ENCODE measurements around the gene G0S2. TPM values are rescaled to one million over a fixed set of nuclear protein-coding genes. Genes with fewer than 3 reads are reported as not detected.
A peak's percentile ranks its signal among the peaks of the same experiment; 100 is the strongest.

Gene G0S2
- total and polyA plus RNA-seq, 2 of the 4 experiments (the other 2 are of a cell fraction) = 0.36 to 0.53 TPM

DNA sequence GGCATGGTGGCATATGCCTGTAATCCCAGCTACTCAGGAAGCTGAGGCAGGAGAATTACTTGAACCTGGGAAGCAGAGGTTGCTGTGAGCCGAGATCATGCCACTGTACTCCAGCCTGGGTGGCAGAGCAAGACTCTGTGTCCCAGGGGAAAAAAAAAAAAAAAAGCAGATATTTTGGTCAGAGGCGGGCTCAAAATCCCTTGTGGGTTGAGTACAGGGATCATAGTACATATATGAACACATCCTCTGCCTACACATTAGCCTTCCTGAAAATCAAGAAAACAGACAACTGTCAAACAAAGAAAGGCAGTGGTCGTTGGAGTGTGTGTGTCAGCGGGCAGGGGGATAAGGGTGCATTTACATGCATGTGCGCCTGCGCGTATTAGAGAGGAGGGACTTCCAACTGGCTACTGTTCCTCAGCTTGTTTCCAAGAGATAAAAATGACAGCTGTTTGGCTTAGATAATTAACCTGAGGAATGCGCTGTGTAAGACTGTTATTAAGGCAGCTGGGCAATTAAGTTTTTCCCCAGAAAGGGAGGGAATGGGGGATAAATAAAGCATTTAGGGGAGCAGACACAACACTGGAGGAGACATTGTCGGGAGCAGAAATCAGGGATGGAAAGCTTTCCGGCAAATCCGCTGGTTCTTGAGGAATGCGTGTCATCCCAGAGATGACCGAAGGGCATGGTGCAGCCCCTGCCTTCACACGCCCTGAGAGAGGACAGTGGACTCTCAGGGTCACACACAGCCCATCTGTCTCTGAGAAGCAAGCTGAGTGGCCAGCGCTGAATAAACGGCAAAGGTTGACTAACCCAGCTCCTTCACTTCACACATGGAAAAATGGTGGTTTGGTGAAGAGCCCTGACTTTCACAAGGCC, 29.4 kb upstream of the G0S2 start:
- H3K23ac ChIP-seq (ENCODE audit: low read depth, low read length) = no peak overlapping the region
- in situ Hi-C loops (cut with MboI; ENCODE audit: low sequenced_read_pairs) (no loop called here), dilution Hi-C loops (cut with HindIII; ENCODE audit: low sequenced_read_pairs, unreplicated experiment) (no loop called here), intact Hi-C loops (cut with micrococcal nuclease) (loop anchor here (1.0 to 5.0 kb wide), 2 partner anchors 47 to 101 kb away; no protein-coding TSS in a partner anchor)
- H2AFZ ChIP-seq (replicated peaks; ENCODE audit: low read length, poor library complexity) = peak overlapping the region; percentile 46
- H3K4me1 ChIP-seq (ENCODE audit: control insufficient read depth, insufficient read depth, low read length) = peaks cover 33% of the 10 kb centered on the region
- no peak overlapping the region for H3K14ac ChIP-seq (replicated peaks; ENCODE audit: low read depth, low read length)
- H3K27ac ChIP-seq (ENCODE audit: insufficient read depth, low read length) = no peak overlapping the region
- no peaks in the 10 kb centered on the region for H3K9me3 ChIP-seq (ENCODE audit: control insufficient read depth, insufficient read depth, low read length)
- H2AK5ac ChIP-seq (ENCODE audit: low read depth, low read length) = no peak overlapping the region
- H4K20me1 ChIP-seq (ENCODE audit: insufficient read depth, low read length) = no peaks in the 10 kb centered on the region
- H3K36me3 ChIP-seq (ENCODE audit: control insufficient read depth, insufficient read depth, low read length) = no peaks in the 10 kb centered on the region
- no peak overlapping the region for H3K56ac ChIP-seq (ENCODE audit: extremely low read depth, insufficient read depth, low read length)
- H3K4me2 ChIP-seq (ENCODE audit: low read depth, low read length) = no peak overlapping the region
- H4K91ac ChIP-seq (ENCODE audit: insufficient read depth, low read depth, low read length) = no peak overlapping the region
- no peak overlapping the region; the same call in 2 of the 3 replicates for H2BK15ac ChIP-seq (ENCODE audit: low read depth, low read length)
- no peak for ATAC-seq (ENCODE audit: low read depth)
- no peak overlapping the region for H3K4me3 ChIP-seq (ENCODE audit: insufficient read depth, low read depth, low read length)
- TF ChIP-seq MAZ (IDR thresholded peaks at IDR 0.05; ENCODE audit: borderline replicate concordance, low read depth, low read length) (no peak), RCOR1 (IDR thresholded peaks at IDR 0.05; ENCODE audit: insufficient replicate concordance, low read length) (no peak), MAFK (IDR thresholded peaks at IDR 0.05; ENCODE audit: low read depth, low read length) (no peak), RFX5 (IDR thresholded peaks at IDR 0.05; ENCODE audit: low read depth, low read length) (no peak), RAD21 (IDR thresholded peaks at IDR 0.05; ENCODE audit: low read length) (no peak), CEBPB (IDR thresholded peaks at IDR 0.05; ENCODE audit: low read depth, low read length) (no peak), NFE2L2 (IDR thresholded peaks at IDR 0.05; ENCODE audit: low read depth, low read length) (no peak), CHD1 (IDR thresholded peaks at IDR 0.05; ENCODE audit: low read depth, low read length) (no peak), FOS (IDR thresholded peaks at IDR 0.05; ENCODE audit: low read depth, low read length) (no peak), POLR2A (IDR thresholded peaks at IDR 0.05; ENCODE audit: low read depth, low read length) (no peak), CTCF (conservative IDR thresholded peaks at IDR 0.05; ENCODE audit: low read depth, low read length) (no peak), MXI1 (IDR thresholded peaks at IDR 0.05; ENCODE audit: borderline replicate concordance, low read depth, low read length) (no peak), SMC3 (IDR thresholded peaks at IDR 0.05; ENCODE audit: low read depth, low read length) (no peak)
- TF ChIP-seq, protein P1, sequence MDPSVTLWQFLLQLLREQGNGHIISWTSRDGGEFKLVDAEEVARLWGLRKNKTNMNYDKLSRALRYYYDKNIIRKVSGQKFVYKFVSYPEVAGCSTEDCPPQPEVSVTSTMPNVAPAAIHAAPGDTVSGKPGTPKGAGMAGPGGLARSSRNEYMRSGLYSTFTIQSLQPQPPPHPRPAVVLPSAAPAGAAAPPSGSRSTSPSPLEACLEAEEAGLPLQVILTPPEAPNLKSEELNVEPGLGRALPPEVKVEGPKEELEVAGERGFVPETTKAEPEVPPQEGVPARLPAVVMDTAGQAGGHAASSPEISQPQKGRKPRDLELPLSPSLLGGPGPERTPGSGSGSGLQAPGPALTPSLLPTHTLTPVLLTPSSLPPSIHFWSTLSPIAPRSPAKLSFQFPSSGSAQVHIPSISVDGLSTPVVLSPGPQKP (IDR thresholded peaks at IDR 0.05; ENCODE audit: borderline replicate concordance, low read depth, low read length) = no peak
- H4K5ac ChIP-seq (ENCODE audit: low read depth, low read length) = no peak overlapping the region
- H3K18ac ChIP-seq (ENCODE audit: low read depth, low read length) = no peak overlapping the region
- no peak overlapping the region for H2AK9ac ChIP-seq (replicated peaks; ENCODE audit: low read depth, low read length, poor library complexity)
- no peak overlapping the region; the same call in 1 of the 2 replicates for H2BK120ac ChIP-seq (ENCODE audit: low read depth, low read length)
- WGBS, 2 experiments (ENCODE audit: extremely low coverage in 2 of 2, insufficient read length in 1 of 2) = 38% methylated on average over 3 of the region's 16 CpGs; no CpG with 5 or more reads in 1 of the 2 experiments
- ChIA-PET POLR2A (ENCODE audit: unreplicated experiment) (no interaction called here), CTCF (interaction anchor here (0.6 to 0.7 kb wide), 2 partner anchors 11 to 17 kb away, joined by 3 read pairs; no protein-coding TSS in a partner anchor)
- DNase-seq = no peak
- H3K9ac ChIP-seq (ENCODE audit: low read depth, low read length) = no peak overlapping the region
- H2BK5ac ChIP-seq (ENCODE audit: low read depth, low read length, poor library complexity, severe bottlenecking) = no peak overlapping the region
- H3K4ac ChIP-seq (ENCODE audit: low read depth, low read length) = no peak overlapping the region
- no TSS peak for BruUV-seq (replicated peaks)
- H2BK20ac ChIP-seq (ENCODE audit: low read depth, low read length) = 0 out of 2 replicates have a peak overlapping the region, but pooled peaks have one; percentile 34
- no peaks in the 10 kb centered on the region for H3K27me3 ChIP-seq (ENCODE audit: control insufficient read depth, insufficient read depth, low read length)
- H3K79me1 ChIP-seq (ENCODE audit: low read depth in 1 of 2, low read length in 2 of 2) = no peaks in the 10 kb centered on the region
- no peak overlapping the region for H4K8ac ChIP-seq (ENCODE audit: low read depth in 2 of 2, low read length in 2 of 2)
- peaks cover 23% of the 10 kb centered on the region for H3K9me1 ChIP-seq (ENCODE audit: insufficient read depth, low read length)
